Measurements from ENCODE around the gene PRDM10.
"Not testable (repeated sequence)": the region's sequence is repeated elsewhere in the genome, so short reads cannot be mapped to it uniquely, and the experiment has no call there.

Gene PRDM10

DNA sequence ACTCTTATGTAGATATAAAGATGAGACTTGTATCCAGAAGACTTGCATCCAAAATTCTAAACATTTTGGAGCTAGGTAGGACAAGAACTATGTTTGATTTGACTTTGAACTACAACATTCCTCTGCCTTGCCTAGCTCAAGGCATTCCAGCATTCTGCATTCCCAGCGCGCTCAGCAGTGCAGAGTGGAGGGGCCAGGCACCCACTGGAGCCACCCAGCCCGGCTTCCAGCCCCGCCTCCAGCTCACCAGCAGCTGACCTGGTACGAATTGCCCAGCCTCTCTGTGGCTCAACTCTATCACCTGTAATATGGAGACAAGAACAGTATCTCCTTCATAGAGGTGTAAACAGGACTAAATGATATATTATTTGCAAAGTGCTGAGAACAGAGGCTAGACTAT, 28.8 kb downstream of the PRDM10 start:
- DNase-seq, result no peak

DNA sequence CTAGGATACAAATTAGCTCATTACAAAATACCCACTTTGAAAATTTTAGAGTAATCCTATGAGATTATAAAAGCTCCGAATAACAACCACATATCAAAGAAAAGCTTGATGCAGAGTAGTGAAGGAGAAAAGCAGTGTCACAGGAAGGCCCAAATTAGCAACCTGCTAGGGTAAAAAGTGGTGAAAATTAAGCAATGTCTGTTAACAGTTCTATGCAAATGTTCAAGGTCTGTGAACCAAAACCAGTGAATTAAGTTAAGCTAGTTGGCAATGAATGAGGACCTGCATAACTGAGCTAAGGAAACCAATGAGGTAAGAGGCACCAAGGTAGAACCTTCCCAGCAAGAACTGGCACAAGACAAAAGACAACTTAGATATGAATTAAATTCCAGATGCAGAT, 29.6 kb downstream of the PRDM10 start:
- no peak for DNase-seq

DNA sequence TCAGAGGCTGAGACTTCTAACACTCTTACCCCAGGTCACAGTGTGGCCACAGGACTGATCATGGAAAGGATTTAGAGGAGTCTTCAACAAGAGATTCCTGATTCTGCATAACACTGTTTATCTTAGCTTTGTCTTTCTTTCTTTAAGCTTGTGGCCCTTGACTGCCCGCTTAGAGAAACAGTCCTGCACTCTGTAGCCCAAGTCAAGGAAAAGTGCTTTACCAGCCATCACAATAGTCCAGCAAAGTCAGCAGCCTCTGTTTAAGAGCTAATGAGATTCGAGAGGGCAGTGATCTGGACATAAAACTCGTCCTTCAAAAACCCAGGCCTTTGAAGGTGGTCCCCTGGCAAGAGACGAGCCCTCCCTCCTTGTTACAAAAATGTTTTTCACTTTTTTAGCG, 30.0 kb downstream of the PRDM10 start:
- DNase-seq, result no peak

- DNase-seq, result not testable (repeated sequence)
Observed at GRCh38 chr11:129971856-129972255, 30.8 kb downstream of the PRDM10 start.

GRCh38 chr11:129969920-129970319, 32.7 kb downstream of the PRDM10 start:
- DNase-seq, result no peak

- DNase-seq, result no peak
Observed at GRCh38 chr11:129968591-129969419, 33.8 kb downstream of the PRDM10 start.

DNA sequence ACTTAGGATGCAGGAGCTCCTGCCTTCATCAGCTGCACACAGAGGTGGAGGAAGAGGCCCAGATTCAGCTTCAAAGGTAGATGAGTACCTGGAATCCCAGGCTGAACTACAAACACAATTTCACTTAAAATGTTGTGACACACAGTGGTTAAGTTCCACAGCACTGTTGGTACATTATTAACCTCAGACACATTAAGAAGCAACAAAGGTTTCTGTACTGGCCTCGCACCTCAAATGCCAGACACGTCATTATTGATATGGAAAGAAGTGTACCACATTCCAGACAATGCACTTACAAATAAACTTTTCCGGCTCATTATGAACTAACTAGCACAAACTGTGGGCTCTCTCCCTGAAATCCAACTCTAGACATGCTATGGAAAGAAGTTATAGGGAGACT, 34.6 kb downstream of the PRDM10 start:
- DNase-seq, result no peak

DNA sequence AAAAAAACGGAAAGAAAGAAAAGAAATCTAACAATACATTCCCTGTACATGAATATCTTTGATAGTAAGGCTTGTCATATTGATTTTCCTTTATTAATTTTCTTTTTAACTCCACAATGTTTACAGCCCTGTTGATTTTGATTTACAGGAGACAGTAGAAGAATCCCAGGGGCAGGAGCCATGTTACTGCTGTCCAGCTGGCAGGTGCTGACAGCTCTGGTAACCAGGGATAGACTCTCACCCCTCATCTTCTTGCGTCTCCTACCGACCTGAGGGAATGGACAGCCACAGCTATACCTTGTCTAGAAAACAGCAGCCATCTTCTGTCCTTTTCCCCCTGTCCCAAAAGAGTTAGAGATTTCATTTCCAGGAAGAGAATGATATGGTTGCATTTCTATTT, 37.4 kb downstream of the PRDM10 start:
- DNase-seq, result no peak

- no peak for DNase-seq
Observed at GRCh38 chr11:129960216-129961214, 42.1 kb downstream of the PRDM10 start.

- DNase-seq, result no peak
Observed at GRCh38 chr11:129959687-129960086, 42.9 kb downstream of the PRDM10 start.

DNA sequence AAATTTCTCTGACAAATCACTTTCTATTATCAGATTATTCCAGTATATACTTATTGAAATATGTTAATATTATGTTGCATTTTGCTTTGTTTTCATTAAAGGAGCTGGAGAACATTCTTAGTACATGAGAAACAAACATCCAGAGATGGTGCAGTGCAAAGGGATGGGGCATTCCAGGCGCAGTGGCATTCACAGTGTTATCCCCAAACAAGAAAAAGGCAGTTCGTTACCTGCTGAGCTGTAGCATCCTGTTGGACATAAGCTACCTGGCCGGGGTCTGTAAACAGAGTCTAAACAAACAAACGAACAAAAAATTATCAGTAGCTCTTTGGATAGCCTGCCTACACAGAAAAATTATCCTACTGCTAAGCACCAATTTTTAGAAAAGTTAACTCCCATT, 47.4 kb downstream of the PRDM10 start:
- DNase-seq, result no peak

DNA sequence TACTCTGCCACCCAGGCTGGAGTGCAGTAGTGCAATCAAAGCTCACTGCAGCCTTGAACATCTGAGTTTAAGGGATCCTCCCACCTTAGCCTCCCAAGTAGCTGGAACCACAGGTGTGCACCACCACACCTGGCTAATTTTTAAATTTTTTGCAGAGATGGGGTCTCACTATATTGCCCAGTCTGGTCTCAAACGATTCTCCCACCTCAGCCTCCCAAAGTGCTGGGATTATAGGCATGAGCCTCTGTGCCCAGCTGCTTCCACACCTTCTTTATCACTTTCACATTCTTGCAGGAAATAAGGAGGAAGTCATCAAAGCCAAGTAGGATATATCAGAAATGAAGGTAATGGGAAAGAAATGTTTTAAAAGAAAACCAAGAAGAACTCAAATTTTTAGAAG, 47.9 kb downstream of the PRDM10 start:
- DNase-seq, result not testable (repeated sequence)

GRCh38 chr11:129951866-129952262, 50.8 kb downstream of the PRDM10 start:
- DNase-seq, result no peak

- DNase-seq, result no peak
Observed at GRCh38 chr11:129951201-129951865, 51.3 kb downstream of the PRDM10 start.

GRCh38 chr11:129950101-129951091, 52.2 kb downstream of the PRDM10 start:
- peak; percentile 29 for DNase-seq

GRCh38 chr11:129948926-129949466, 53.6 kb downstream of the PRDM10 start:
- DNase-seq, result no peak

- no peak for DNase-seq
Observed at GRCh38 chr11:129947474-129947873, 55.2 kb downstream of the PRDM10 start.

GRCh38 chr11:129946965-129947364, 55.7 kb downstream of the PRDM10 start:
- no peak for DNase-seq

- DNase-seq, result no peak
Observed at GRCh38 chr11:129946256-129946655, 56.4 kb downstream of the PRDM10 start.

GRCh38 chr11:129945373-129945772, 57.3 kb downstream of the PRDM10 start:
- DNase-seq, result no peak

GRCh38 chr11:129944696-129945095, 57.9 kb downstream of the PRDM10 start:
- DNase-seq, result no peak

GRCh38 chr11:129943036-129943435, 59.6 kb downstream of the PRDM10 start:
- DNase-seq, result no peak
